GOT3 (cell line): ENCODE data around the gene B9D2.
"Not testable (repeated sequence)": the region's sequence is repeated elsewhere in the genome, so short reads cannot be mapped to it uniquely, and the experiment has no call there.

Source experiments
- DNase-seq: peaks from one replicate; lab custom pipeline; 2025; ENCODE audit warnings: mixed read lengths; lab: John Stamatoyannopoulos, UW

The B9D2 gene

GRCh38 chr19:41355035-41355434 is 8.9 kb downstream of the B9D2 start:
- DNase-seq = no peak

- DNase-seq = no peak
These were observed 9.5 kb downstream of the B9D2 start for GRCh38 chr19:41354343-41354953.

GRCh38 chr19:41353466-41354342 is 10.2 kb downstream of the B9D2 start, which contains the start of gene TGFB1:
TSS of gene TGFB1 (minus strand) at chr19:41353922. CDS start at chr19:41353044, 878 bp downstream.
- DNase-seq = peak; percentile 66

GRCh38 chr19:41352609-41353465 is 11.1 kb downstream of the B9D2 start:
- peak; percentile 14 for DNase-seq

DNA sequence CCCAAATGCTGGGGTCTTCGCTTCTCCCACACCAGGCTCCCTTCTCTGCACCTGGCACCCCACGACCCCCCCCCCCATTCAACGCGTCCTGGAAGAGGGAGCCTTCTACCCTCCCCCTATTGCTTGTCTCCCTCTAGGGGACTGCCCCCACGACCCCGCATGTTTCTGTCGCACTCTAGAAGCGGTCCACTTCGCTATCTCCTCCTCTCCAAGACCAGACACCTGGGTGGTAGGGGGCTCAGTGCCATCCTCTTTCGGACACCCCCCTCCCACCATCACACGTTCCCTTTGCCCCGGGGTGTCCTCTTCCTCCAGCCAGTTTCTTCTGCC is 11.7 kb downstream of the B9D2 start:
- DNase-seq = no peak

GRCh38 chr19:41351339-41352245 is 12.4 kb downstream of the B9D2 start:
- DNase-seq = peak; percentile 62

DNA sequence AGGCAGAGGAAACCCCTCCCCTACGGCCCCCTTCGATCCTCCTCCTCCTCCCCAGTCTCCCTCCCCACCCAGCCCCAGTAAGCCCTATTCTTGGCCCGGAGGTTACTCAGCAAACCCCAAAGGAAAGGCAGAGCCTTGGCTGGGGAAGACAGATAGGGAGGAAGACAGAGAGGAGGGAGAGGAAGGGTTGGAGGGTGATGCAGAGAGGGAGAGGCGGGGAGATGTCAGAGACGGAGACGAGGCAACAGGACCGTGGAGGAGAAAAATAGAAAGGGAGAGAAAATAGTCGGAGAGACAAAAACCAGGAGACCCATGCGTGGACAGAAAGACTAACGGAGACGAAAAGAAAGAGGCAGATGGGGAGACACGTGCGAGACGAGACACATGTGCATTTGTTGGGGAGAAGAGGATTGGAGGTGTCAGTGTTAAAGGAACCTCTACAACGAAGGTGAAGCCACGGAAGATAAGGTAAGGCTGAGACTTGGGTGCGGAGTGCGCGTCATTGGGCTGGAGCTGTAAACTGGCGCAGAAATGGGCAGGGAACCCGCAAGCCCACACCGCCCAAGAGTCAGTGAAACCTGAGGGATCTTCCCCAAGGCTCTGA is 13.1 kb downstream of the B9D2 start:
- DNase-seq = no peak

DNA sequence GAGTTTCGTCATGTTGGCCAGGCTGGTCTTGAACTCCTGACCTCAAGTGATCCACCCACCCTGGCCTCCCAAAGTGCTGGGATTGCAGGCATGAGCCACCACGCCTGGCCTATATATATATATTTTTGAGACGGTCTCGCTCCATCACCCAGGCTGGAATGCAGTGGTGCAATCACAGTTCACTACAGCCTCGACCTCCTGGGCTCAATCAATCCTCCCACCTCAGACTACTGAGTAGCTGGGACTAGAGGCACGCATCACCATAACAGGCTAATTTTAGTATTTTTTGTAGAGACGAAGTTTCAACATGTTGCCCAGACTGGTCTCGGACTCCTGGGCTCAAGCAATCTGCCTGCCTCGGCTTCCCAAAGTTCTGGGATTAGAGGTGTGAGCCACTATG is 17.0 kb downstream of the B9D2 start:
- not testable (repeated sequence) for DNase-seq

DNA sequence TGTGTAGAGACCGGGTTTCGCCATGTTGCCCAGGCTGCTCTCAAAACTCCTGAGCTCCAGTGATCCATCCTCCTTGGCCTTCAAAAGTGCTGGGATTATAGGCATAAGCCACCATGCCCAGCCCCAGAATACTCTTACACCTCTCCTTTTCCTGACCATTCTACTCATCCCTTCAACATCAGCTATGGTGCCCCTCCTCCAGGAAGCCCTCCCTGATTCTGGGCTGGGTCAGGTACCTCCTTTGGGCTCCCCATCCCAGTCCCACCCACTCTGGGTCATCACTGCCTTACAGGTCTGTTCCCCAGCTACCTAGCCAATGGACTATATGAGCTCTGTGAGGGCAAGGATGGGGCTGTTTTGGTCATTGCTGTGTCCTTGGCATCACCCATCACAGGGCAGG is 19.8 kb downstream of the B9D2 start:
- no peak for DNase-seq

GRCh38 chr19:41341669-41342490 is 22.1 kb downstream of the B9D2 start:
- no peak for DNase-seq

- DNase-seq = no peak
These were observed 24.0 kb downstream of the B9D2 start for GRCh38 chr19:41339936-41340335.

GRCh38 chr19:41335467-41335866 is 28.5 kb downstream of the B9D2 start:
- DNase-seq = no peak

DNA sequence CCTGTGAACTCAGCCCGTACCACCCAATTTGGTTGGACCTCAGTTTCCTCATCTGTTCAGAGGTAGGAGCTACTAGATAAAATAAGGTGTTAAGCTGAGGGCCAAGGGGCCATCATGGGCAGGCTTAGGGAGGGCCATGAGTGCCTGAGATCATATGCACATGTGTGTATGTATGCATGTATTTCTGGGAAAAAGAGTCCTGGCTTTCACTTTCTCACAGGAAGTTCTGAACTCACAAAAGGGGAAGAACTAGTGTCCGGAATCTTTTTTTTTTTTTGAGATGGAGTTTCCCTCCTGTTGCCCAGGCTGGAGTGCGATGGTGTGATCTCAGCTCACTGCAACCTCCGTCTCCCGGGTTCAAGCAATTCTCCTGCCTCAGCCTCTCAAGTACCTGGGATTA is 29.2 kb downstream of the B9D2 start:
- DNase-seq = no peak

- DNase-seq = no peak
These were observed 31.5 kb downstream of the B9D2 start for GRCh38 chr19:41332468-41332867.

- DNase-seq = no peak
These were observed 31.9 kb downstream of the B9D2 start for GRCh38 chr19:41332000-41332399.

DNA sequence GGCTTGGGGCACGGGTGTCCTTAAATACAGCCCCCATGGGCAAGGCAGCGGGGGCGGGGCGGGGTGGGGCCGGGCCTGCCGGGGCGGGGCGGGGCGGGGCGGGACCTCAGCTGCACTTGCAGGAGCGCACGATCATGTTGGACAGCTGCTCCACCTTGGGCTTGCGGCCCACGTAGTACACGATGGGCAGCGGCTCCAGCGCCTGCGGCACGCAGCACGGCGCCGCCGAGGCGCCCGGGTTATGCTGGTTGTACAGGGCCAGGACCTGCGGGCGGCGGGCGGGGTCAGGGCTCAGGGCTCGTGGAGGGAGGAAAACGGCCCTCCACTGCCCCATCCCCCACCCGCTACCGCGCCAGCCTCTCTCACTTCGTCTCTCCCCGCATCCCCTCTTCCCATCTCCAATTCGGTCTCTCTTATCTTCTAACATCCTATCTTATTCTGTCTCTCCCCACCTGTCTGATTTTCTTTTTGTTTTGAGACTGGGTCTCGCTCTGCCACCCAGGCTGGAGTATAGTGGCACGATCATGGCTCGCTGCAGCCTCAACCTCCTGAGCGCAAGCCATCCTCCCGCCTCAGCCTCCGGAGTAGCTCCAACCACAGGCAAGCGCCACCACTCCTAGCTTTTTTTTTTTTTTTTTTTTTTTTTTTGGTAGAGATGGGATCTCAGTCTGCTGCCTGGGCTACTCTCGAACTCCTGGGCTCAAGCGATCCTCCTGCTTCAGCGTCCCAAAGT is 32.8 kb downstream of the B9D2 start:
- no peak for DNase-seq

DNA sequence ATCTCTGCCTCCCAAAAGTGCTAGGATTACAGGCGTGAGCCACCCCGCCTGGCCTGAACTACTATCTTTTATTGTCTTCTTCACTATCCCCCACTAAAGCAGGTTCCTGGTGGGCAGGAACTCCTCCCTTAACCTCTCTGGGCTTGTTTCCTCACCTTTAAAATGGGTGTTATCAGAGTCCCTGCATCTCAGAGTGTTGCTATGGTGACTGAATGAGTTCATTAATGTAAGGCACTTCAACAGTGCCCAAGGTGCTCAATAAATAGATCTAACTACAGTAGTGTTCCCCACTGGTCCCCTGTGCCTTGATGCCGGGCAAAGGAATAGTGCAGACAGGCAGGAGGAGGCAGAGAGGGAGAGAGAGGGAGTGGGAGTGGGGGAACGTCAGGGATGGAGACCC is 33.5 kb downstream of the B9D2 start:
- DNase-seq = no peak

- no peak for DNase-seq
These were observed 35.1 kb downstream of the B9D2 start for GRCh38 chr19:41328842-41329225.

GRCh38 chr19:41328157-41328841 is 35.6 kb downstream of the B9D2 start:
- no peak for DNase-seq
